HG03280 (cell line): ENCODE results near the gene LILRB2.
"Not testable (repeated sequence)": the region's sequence is repeated elsewhere in the genome, so short reads cannot be mapped to it uniquely, and the experiment has no call there.

ENCODE experiments used
- ATAC-seq: cut with Tn5 transposase; IDR thresholded peaks from one replicate; pipeline ENCODE4 v1.9.1; 2021; ENCODE audit warnings: mild to moderate bottlenecking, moderate library complexity; ENCODE audit not compliant: unreplicated experiment

Gene LILRB2

GRCh38 chr19:54307389-54308020 lies 26.6 kb upstream of the LILRB2 start:
- no peak for ATAC-seq

- ATAC-seq, result no peak
Measured at GRCh38 chr19:54305141-54305540, 24.2 kb upstream of the LILRB2 start.

- ATAC-seq, result no peak
Measured at GRCh38 chr19:54302257-54302656, 21.3 kb upstream of the LILRB2 start.

GRCh38 chr19:54299515-54299914 lies 18.6 kb upstream of the LILRB2 start:
- no peak for ATAC-seq

GRCh38 chr19:54299126-54299498 lies 18.2 kb upstream of the LILRB2 start:
- no peak for ATAC-seq

GRCh38 chr19:54298357-54299125 lies 17.6 kb upstream of the LILRB2 start:
- ATAC-seq, result no peak

- no peak for ATAC-seq
Measured at GRCh38 chr19:54297759-54298305, 16.9 kb upstream of the LILRB2 start.

- no peak for ATAC-seq
Measured at GRCh38 chr19:54294539-54294938, 13.6 kb upstream of the LILRB2 start.

- not testable (repeated sequence) for ATAC-seq
Measured at GRCh38 chr19:54289160-54289559, 8.2 kb upstream of the LILRB2 start.

- no peak for ATAC-seq
Measured at GRCh38 chr19:54287456-54287855, 6.5 kb upstream of the LILRB2 start.

GRCh38 chr19:54286283-54286682 lies 5.4 kb upstream of the LILRB2 start:
- ATAC-seq, result not testable (repeated sequence)

GRCh38 chr19:54285427-54286056 lies 4.6 kb upstream of the LILRB2 start:
- not testable (repeated sequence) for ATAC-seq

GRCh38 chr19:54282686-54283470 lies 2.0 kb upstream of the LILRB2 start:
- ATAC-seq, result no peak

- ATAC-seq, result not testable (repeated sequence)
Measured at GRCh38 chr19:54281729-54282075, 792 bp upstream of the LILRB2 start.

GRCh38 chr19:54280441-54280840 lies 469 bp downstream of the LILRB2 start:
- ATAC-seq, result not testable (repeated sequence)

GRCh38 chr19:54280025-54280424 lies 885 bp downstream of the LILRB2 start:
- ATAC-seq, result not testable (repeated sequence)

GRCh38 chr19:54279406-54279962 lies 1.4 kb downstream of the LILRB2 start:
- no peak for ATAC-seq

- not testable (repeated sequence) for ATAC-seq
Measured at GRCh38 chr19:54278571-54279195, 2.2 kb downstream of the LILRB2 start.

GRCh38 chr19:54278056-54278455 lies 2.9 kb downstream of the LILRB2 start:
- not testable (repeated sequence) for ATAC-seq

GRCh38 chr19:54277111-54277615 lies 3.7 kb downstream of the LILRB2 start:
- ATAC-seq, result not testable (repeated sequence)
